ENCODE measurements around the gene HLA-A.

HLA-A gene

GRCh38 chr6:29909985-29910384 lies 32.3 kb upstream of the HLA-A start:
- TF ChIP-seq L3MBTL2 (conservative IDR thresholded peaks at IDR 0.05) (no peak), SUZ12 (IDR thresholded peaks at IDR 0.05) (no peak), HDGF (IDR thresholded peaks at IDR 0.05; ENCODE audit: borderline replicate concordance) (no peak), TARDBP (IDR thresholded peaks at IDR 0.05) (no peak)
- POLR2A ChIA-PET: no interaction called here
- CTCF ChIA-PET: interaction anchor here (0.7 kb wide), 1 partner anchor 25 kb away, joined by 3 read pairs; no protein-coding TSS in a partner anchor
- DNase-seq (ENCODE audit: extremely low spot score): no peak

GRCh38 chr6:29912840-29913239 lies 29.5 kb upstream of the HLA-A start:
- ChIA-PET POLR2A (interaction anchor here (0.6 kb wide), 1 partner anchor 645 kb away, joined by 3 read pairs; no protein-coding TSS in a partner anchor), CTCF (no interaction called here)
- no peak for DNase-seq (ENCODE audit: extremely low spot score)
- TF ChIP-seq ZNF384 (IDR thresholded peaks at IDR 0.05): no peak
- TF ChIP-seq LEF1 (IDR thresholded peaks at IDR 0.05; ENCODE audit: borderline replicate concordance): no peak
- no peak for TF ChIP-seq PKNOX1 (IDR thresholded peaks at IDR 0.05)
- TF ChIP-seq ARNT (IDR thresholded peaks at IDR 0.05): no peak
- no peak for TF ChIP-seq FOXA1 (IDR thresholded peaks at IDR 0.05)
- TF ChIP-seq SUZ12 (IDR thresholded peaks at IDR 0.05): no peak
- no peak for TF ChIP-seq FOXM1 (IDR thresholded peaks at IDR 0.05; ENCODE audit: borderline replicate concordance)
- TF ChIP-seq HDGF (IDR thresholded peaks at IDR 0.05; ENCODE audit: borderline replicate concordance): no peak
- TF ChIP-seq SP1 (IDR thresholded peaks at IDR 0.05): no peak
- no peak for TF ChIP-seq L3MBTL2 (conservative IDR thresholded peaks at IDR 0.05)
- TF ChIP-seq BHLHE40 (IDR thresholded peaks at IDR 0.05; ENCODE audit: borderline replicate concordance): no peak
- no peak for TF ChIP-seq NFRKB (IDR thresholded peaks at IDR 0.05)
- no peak for TF ChIP-seq TARDBP (IDR thresholded peaks at IDR 0.05)
- no peak for TF ChIP-seq ELF4 (IDR thresholded peaks at IDR 0.05)
- TF ChIP-seq FOXK2 (IDR thresholded peaks at IDR 0.05): no peak
- TF ChIP-seq CTBP1 (IDR thresholded peaks at IDR 0.05; ENCODE audit: borderline replicate concordance): no peak

GRCh38 chr6:29916741-29917140 lies 25.6 kb upstream of the HLA-A start:
- ChIA-PET POLR2A (no interaction called here), CTCF (no interaction called here)
- no peak for TF ChIP-seq PKNOX1 (IDR thresholded peaks at IDR 0.05)
- TF ChIP-seq TARDBP (IDR thresholded peaks at IDR 0.05): no peak
- TF ChIP-seq FOXA1 (IDR thresholded peaks at IDR 0.05): no peak
- TF ChIP-seq ELF4 (IDR thresholded peaks at IDR 0.05): no peak
- TF ChIP-seq LEF1 (IDR thresholded peaks at IDR 0.05; ENCODE audit: borderline replicate concordance): no peak
- TF ChIP-seq SP1 (IDR thresholded peaks at IDR 0.05): no peak
- no peak for TF ChIP-seq BHLHE40 (IDR thresholded peaks at IDR 0.05; ENCODE audit: borderline replicate concordance)
- no peak for TF ChIP-seq CTBP1 (IDR thresholded peaks at IDR 0.05; ENCODE audit: borderline replicate concordance)
- no peak for TF ChIP-seq ZNF384 (IDR thresholded peaks at IDR 0.05)
- TF ChIP-seq L3MBTL2 (conservative IDR thresholded peaks at IDR 0.05): no peak
- TF ChIP-seq ARNT (IDR thresholded peaks at IDR 0.05): no peak
- TF ChIP-seq NFRKB (IDR thresholded peaks at IDR 0.05): no peak
- no peak for TF ChIP-seq SUZ12 (IDR thresholded peaks at IDR 0.05)
- TF ChIP-seq FOXM1 (IDR thresholded peaks at IDR 0.05; ENCODE audit: borderline replicate concordance): no peak
- no peak for DNase-seq (ENCODE audit: extremely low spot score)

GRCh38 chr6:29917857-29918256 lies 24.5 kb upstream of the HLA-A start:
- CTCF ChIA-PET: no interaction called here
- no peak for DNase-seq (ENCODE audit: extremely low spot score)
- TF ChIP-seq FOXM1 (IDR thresholded peaks at IDR 0.05; ENCODE audit: borderline replicate concordance) (no peak), CTBP1 (IDR thresholded peaks at IDR 0.05; ENCODE audit: borderline replicate concordance) (no peak), TARDBP (IDR thresholded peaks at IDR 0.05) (no peak), BHLHE40 (IDR thresholded peaks at IDR 0.05; ENCODE audit: borderline replicate concordance) (no peak), L3MBTL2 (conservative IDR thresholded peaks at IDR 0.05) (no peak), ZNF384 (IDR thresholded peaks at IDR 0.05) (no peak), NFRKB (IDR thresholded peaks at IDR 0.05) (no peak)
- POLR2A ChIA-PET: no interaction called here

- ChIA-PET POLR2A (no interaction called here), CTCF (no interaction called here)
- TF ChIP-seq FOXM1 (IDR thresholded peaks at IDR 0.05; ENCODE audit: borderline replicate concordance) (no peak), SP1 (IDR thresholded peaks at IDR 0.05) (no peak), L3MBTL2 (conservative IDR thresholded peaks at IDR 0.05) (no peak), ELF4 (IDR thresholded peaks at IDR 0.05) (no peak), SUZ12 (IDR thresholded peaks at IDR 0.05) (no peak), FOXA1 (IDR thresholded peaks at IDR 0.05) (no peak), ZNF384 (IDR thresholded peaks at IDR 0.05) (no peak), LEF1 (IDR thresholded peaks at IDR 0.05; ENCODE audit: borderline replicate concordance) (no peak), PKNOX1 (IDR thresholded peaks at IDR 0.05) (no peak), CTBP1 (IDR thresholded peaks at IDR 0.05; ENCODE audit: borderline replicate concordance) (no peak), NFRKB (IDR thresholded peaks at IDR 0.05) (no peak), TARDBP (IDR thresholded peaks at IDR 0.05) (no peak), BHLHE40 (IDR thresholded peaks at IDR 0.05; ENCODE audit: borderline replicate concordance) (no peak), FOXK2 (IDR thresholded peaks at IDR 0.05) (no peak), HDGF (IDR thresholded peaks at IDR 0.05; ENCODE audit: borderline replicate concordance) (no peak)
- no peak for DNase-seq (ENCODE audit: extremely low spot score)
Measured at GRCh38 chr6:29919506-29920445, 22.6 kb upstream of the HLA-A start.

- TF ChIP-seq BHLHE40 (IDR thresholded peaks at IDR 0.05; ENCODE audit: borderline replicate concordance) (no peak), LEF1 (IDR thresholded peaks at IDR 0.05; ENCODE audit: borderline replicate concordance) (no peak), TARDBP (IDR thresholded peaks at IDR 0.05) (no peak), CTBP1 (IDR thresholded peaks at IDR 0.05; ENCODE audit: borderline replicate concordance) (no peak), FOXM1 (IDR thresholded peaks at IDR 0.05; ENCODE audit: borderline replicate concordance) (no peak), ELF4 (IDR thresholded peaks at IDR 0.05) (no peak)
- ChIA-PET CTCF (no interaction called here), POLR2A (no interaction called here)
- no peak for DNase-seq (ENCODE audit: extremely low spot score)
Measured at GRCh38 chr6:29924287-29924686, 18.0 kb upstream of the HLA-A start.
